Effector CD8-positive, alpha-beta T cell (primary cell): Measurements from ENCODE around the gene CAMTA1.

Experiments
- DNase-seq: peaks from one replicate; lab custom pipeline; 2025; lab: John Stamatoyannopoulos, UW

The CAMTA1 gene

DNA sequence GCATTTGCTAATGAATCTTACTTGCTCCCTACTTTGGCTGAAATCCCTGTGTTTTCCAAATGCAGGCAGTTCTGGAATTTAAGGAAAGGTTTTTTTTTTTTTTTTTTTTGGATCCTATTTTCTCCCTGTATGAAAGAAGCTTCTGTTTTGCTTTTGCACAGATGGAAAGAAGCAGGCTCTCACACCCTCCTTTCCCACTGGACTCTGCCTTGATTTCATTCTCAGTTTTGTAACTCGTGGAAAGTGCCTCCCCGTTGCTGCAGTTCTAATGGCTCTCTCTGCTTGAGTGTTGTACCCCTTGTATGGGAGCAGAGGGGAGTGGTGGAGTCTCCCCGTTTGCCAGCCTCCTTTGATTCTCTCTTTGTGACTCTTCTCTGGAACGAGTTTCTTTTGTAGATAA is 291.9 kb downstream of the CAMTA1 start:
- DNase-seq: no peak

DNA sequence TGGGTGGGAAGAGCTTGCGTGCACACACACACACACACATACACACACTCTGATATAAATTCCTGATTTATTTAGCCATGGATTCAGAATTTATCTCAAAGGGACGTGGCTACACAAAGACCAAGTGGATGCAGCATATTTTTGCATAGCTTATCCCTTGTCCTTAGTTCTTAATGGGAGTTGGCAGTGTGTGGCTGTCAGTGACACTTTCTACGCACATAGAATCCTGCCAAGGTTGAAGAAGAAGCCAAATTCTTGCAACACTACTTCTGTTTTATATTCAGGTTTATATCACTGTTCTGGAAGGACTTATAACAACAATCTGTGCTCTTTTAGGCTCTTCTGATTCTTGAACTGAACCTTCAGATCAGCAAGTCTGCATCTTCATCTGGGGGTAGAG is 292.7 kb downstream of the CAMTA1 start:
- DNase-seq: no peak

DNA sequence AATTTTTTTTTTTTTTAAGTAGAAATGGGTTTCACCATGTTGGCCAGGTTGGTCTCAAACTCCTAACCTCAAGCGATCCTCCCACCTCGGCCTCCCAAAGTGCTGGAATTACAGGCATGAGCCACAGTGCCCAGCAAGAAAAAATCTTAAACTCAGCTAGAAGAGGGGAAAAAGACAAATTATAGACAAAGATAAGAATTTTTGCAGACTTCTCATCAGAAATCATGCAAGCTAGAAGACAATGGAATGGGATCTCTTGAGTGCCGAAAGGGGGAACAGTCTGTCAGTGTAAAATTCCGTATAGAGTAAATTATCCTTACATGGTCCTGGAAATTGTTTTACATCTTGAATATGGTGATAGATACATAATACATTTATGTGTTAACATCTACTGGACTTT is 294.4 kb downstream of the CAMTA1 start:
- DNase-seq: no peak

DNA sequence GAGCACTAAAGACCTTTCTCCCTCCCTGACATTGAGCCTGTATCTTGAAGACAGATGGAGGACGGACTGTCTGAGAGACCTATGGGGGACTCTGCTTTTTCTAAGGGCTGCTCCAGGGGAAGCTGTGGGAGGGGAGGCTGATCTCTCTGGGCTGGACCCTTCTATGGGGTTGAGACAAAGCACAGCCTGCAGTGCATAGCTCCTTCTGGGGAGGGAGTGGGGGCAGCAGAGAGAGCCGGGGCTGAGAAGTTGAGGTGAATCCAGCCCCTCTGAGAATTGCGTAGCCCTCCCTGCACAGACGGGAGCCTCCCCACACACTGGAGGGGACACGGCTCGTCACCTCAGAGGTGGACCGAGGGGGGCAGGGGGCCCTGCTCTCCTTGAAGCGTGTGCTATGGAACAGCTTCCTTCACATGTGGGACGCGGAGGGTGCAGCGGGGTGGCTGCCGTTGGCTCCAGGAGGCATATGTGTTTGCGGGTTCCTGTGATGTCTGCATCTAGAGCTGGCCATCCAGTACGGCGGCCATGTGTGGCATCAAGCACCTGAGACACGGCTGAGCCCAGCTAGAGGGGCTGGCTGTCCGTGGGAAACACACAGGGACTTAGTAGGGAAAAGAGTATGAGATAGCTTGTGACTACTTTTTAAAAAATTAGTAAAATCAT is 299.1 kb downstream of the CAMTA1 start:
- DNase-seq: no peak

DNA sequence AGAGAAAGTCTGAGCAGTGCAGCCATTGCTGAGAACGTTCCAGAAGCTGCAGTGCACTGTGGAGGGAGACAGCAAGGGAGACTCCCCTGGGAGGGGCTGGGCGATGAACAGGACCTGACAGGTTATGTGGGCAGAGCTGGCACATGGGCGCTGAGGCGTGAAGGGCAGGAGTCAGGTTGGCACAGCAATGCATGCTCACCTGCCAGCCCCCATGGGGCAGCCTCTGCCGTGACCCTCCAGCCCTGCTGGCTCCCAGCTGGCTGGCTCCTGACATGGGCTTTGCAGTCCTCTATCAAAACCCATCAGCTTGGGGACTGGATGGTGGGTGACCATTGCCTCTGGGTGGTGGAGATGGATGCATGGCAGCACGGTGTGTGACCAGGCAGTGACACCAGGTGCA is 300.3 kb downstream of the CAMTA1 start:
- no peak for DNase-seq

DNA sequence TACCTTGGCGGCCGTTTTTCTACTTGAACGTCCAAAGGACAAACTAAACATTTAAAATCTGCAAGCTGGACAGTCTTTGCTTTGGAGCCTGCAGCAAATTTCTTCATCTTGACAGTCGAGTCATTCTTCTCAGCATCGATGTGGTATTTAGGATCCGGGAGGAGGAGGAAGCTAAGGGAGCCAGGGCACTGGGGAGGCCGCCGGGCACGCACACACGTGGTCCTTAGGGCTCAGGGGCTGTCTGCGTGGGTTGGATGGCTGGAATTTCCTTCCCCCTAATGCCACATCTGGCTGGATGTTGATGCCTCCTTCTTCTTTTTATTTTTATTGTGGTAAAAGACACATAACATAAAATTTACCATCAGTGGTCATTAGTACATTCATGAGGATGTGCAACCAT is 300.9 kb downstream of the CAMTA1 start:
- DNase-seq: no peak

DNA sequence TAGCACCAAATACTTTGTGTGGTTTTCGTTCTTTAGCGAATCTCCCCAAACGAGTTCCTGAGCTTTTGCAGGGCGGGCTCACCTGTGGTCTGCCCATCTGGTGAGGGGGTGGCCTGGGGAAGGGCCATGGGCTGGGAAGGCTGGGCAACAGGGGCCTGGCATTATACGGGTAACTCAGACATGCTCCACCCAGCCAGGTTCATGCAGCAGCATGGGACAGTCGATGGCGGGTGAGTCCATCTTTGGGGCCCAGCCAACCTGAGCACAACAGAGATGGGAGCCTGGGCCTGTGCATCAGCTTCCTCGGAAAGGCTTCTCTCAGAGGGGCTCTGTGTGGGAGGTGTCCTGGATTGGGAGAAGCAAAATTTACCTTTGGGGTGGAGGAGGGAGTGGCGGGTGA is 302.6 kb downstream of the CAMTA1 start:
- no peak for DNase-seq

DNA sequence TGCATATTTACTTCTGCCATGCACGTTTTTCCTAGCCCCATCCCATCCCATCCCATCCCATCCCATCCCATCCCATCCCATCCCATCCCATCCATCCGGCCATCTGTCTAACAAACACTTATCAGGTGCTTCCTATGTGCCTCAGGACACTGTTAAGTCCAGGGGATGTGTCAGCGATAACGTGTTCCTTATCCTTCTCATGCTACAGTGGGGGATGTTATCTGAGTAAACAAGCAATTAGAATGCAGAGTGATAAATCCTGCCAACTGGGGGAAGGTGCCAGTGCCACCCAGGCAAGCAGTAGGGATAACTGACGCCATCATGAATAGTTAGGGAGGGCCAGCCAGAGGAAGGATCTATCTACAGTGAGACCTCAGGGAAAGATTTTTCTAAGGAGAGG is 304.2 kb downstream of the CAMTA1 start:
- no peak for DNase-seq

DNA sequence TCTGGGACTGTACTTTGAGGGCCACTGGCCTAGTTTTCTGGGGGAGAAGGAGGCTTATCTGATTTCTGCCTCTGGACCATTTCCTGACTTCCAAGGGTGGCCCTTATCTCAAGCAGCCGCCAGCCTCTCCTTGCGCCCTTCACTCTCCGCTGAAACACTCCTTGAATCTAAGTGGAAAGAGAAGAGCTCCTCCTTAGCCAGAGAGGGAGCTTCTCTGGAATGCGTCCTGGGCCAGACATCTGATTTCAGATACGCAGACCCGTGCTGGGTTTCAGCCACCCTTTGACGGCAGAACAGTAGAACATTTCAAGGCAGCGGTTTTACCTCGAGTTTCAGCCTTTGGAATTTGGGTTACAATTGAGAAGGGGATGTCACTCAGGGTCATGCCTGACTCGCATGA is 308.0 kb downstream of the CAMTA1 start:
- no peak for DNase-seq

DNA sequence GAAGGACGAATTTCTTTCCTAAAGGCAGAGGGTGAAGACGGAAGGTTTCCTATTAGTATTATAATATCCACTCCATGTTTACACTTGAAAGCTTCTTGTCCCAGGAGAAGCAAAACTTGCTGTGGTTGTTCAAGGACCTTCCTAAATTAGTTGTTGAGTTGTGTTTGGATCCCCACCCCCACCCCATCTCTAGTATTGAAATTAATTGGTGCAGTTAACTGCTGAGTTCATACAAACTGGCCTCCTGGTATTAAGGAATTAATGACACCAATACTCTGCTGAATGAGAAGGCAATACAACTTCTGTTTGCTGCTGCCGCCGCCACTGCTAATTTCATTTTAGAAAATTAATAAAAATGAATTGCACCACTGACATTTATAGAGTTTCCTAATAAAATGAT is 308.8 kb downstream of the CAMTA1 start:
- DNase-seq: no peak

DNA sequence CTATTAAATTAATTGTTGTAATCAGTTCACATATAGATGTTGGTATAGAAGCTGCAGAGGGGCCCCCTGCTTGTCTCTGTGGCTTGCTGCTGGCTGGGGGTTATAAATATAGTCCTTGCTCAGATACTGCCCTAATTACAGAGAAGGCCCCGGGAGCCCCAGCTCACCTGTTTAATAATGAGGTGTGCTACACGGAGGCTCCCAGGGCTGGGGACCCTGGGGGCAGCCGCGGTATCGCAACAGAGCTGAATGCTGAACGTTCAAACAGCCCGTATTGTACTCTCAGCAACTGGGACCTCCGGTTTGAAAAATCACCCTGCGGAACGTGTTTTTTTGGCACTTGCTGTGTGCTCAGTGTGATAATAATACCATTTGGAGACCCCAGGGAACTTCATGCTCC is 309.3 kb downstream of the CAMTA1 start:
- no peak for DNase-seq

DNA sequence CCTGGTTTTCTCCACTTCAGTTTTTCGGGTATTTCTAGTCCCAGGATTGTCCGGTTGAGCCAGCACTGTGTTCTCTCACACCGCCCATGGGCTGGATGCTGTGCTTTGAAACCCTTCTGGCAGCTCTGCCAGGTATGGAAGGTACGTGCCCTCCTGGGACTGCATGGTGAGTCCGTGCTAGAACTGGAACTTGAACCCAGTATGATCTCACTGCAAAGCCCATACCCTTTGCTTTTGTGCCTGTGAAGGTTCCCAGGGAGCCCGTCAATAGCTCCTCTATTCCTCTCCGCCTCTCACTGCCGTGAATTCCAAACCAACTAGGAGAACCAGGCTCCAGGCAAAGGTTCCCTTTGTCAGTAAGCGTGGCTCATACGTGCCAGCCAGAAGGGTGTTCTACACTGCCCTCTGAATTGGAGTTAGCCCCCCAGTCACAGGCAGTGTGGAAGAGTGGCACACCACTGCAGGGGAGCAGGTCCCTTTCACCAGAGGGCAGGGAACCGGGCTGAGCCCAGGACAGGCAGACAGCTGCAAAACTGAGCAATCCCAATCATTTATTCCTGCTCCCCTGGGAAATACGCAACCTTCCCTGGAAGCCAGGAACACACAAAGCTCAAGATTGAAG is 310.2 kb downstream of the CAMTA1 start:
- no peak for DNase-seq

DNA sequence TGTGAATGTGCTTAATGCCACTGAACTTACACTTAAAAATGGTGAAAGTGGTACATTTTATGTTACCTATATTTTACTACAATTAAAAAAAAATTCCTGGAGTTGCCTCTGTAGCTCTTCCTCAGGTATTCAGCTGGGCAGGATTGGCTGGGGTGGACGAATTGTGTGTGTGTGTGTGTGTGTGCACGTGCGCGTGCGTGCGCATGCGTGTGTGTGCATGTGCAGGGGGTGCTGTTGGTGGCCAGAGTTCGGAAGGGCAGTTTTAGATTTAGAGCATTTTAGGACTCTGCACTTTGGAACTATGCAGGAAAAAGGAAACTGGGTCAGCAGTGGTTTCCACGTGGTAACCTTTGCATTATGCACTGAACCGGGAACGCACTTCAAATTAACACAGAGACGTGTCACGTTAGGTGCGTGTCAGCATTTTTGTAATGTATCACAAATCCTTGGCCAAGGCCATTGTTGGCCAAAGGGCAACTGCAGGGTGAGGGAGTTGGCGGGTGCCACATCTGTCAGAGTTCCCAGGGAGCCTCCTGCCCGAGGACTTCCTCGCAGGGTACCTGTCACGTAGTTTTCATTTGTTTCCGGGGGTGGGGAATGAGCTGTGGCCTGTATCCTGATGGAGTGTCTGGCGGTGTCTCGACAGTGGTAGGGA is 312.8 kb downstream of the CAMTA1 start:
- DNase-seq: no peak

DNA sequence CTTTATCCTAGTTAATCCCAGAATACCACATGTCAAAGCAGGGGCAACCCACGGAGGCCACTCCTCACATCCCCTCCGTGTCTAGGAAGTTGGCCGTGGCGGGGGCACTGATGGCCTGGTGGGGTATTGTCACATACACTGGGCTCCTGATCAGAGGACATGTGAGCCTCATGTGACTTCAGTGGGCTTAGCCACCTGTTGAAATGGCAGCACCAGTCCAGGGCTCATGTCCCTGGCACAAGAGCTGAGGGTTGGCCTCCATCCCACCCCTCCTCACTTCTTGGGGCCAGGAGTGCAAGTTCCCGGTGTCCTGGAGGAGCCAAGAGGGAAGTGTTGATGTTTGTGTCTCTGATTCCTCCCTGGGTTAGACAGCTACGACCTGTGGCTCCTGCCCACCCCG is 313.4 kb downstream of the CAMTA1 start:
- DNase-seq: no peak

DNA sequence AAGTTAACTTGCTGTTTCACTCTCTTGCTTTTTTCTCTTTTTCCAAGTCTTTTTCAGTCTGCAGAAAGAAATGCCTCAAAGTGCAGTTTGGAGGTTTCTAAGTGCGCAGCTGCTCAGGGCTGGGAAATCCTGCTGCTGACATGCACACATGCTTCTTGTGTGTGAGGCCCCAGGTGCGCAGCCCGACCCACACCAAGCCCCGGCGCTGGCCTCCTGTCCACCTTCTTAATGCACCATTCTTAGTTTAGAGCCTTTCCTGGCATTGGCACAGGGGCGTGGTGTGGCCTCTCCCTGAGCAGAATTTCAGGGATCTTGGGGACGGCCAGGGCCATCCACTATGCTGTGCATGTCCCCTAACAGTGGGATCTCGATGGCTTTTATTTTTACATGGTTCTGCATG is 315.2 kb downstream of the CAMTA1 start:
- no peak for DNase-seq

DNA sequence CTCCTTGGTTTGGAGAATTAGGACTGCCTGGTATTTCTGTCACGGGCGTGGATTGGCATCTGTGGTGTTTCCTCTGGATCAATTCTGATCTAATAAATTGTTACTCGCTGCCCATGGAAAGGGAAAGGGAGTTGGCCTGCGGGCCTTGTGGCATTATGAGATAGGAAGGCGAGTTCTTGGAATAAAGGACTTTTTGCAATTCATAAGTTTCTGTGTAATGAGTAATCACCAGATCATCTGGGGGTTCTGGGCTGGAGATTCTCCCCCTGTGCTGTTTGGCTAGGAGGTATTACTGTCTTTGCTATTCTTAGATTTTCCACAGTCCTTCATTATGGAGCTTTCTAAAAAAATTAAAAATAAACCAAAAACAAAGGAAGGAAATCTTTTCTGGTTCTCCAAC is 315.9 kb downstream of the CAMTA1 start:
- DNase-seq: no peak

DNA sequence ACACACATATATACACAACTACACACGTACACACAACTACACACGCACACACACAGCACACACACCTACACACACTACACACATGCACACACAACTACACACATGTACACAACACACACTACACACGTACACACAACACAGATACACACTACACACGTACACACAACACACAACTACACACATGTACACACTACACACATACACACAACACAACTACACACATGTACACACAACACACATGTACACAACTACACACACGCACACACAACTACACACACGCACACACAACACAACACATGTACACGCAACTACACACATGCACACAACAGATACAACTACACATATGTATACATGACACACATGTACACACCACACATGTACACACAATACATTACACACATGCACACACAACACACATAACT is 318.1 kb downstream of the CAMTA1 start:
- no peak for DNase-seq

DNA sequence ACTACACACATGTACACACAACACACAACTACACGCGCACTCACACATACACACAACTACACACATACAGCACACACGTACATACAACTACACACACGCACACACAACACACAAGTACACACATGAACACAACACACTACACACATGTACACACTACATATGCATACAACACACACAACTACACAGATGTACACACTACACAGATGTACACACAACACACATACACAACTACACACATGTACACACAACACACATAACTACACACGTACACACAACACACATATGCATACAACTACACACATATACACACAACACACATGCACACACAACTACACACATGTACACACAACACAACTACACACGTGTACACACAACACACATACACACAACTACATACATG is 318.6 kb downstream of the CAMTA1 start:
- no peak for DNase-seq

DNA sequence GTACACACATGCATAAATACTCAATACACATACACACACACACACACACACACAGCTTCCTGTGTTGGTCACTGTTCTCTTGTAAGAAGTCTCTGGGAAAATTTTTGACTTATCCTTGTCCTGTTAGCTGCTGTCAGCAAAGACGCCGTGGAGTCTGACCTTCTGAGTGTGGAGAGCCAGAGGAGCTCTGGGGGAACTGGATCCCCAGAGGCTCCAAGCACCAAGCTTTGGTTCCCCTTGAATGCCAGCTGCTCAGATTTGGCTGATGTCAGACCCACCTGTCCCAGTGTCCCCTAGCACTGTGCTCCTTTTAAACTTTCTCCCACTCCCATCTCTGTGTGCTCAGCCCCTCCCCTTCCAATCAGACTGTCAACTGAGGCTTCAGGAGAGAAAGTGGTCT is 319.1 kb downstream of the CAMTA1 start:
- no peak for DNase-seq

DNA sequence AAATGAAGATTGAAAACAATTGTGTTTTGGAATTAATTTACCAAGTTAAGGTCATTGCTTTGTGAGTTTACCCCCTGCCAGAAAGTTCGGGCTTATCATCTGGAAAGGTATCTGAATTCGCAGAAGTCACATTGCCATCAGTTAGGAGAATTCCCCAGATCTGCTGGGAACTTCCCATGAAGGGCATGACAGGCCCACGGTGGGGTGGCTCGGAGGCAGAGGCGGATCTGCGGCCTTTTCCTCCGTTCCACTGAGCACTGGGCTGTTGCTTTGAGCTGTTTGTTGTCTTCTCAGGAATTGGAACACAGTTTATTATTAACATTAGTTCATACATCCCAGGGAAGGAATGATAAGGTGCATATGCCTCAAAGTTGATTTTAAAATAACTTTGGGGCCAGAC is 320.0 kb downstream of the CAMTA1 start:
- DNase-seq: no peak

DNA sequence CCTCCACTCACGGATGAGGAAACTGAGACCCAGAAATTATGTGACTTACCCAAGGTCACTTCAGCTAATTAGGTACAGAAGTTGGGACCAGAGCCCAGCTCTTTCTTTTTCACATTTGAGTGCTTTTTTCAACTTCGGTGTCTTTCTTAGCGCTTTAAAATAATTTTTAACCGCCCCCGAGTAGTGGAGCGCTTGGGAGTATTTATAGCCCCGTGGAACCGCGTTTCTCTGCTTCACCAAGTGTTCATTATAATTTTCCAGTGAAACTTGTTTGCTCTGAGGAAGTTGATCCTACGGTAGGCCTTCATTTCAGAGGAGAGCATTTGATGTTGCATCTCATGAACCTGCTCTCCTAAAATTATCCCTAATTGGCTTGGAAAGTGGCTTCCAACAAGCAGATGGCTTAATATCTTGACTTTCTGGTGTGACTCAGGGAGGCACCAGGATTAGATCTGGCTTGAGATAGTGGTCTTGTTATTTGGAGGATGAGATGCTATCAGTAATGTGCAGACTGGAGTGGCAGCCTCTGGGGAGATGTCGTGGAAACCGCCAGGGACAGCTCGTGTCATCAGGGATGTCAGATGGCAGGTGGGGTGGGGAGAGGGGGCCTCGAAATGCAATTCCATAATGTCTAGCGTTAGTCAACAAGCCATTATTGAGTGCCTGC is 321.3 kb downstream of the CAMTA1 start:
- DNase-seq: no peak

DNA sequence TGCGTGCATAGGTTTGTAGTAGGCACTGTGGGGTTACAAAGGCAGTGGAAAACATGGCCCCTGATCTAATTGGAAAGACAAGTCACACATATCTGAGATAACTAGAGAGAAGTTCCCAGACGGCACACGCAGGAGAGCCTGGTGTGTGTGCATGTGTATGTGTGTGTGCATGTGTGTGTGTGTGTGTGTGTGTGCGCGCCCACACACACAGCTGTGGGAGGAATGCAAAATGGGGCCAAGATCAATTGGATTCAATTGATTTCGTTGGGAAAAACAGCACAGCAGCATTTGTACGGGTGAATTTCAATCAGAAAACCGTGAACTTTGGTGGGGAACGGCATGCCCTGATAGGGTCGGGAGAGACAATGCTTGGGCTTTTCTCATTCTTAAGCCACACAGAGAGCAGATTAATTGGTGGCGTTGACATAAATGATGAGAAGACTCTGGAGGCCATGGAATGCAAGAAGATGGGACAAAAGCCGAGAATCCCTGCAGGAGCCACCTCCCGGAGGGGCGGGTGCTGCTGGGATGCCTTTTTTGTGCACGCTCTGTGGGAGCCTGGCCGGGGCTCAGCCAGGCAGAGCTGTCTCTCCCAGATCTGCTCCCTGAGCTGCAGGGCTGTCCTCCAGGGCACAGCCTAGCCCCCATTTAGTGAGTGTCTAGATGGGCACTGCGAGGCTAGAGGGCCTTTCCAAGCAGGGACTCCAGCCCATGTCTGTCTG is 322.0 kb downstream of the CAMTA1 start:
- DNase-seq: no peak
